H9 (cell line): Measurements from ENCODE around the gene KRTAP4-1. TPM values are rescaled to one million over a fixed set of nuclear protein-coding genes. Genes with fewer than 3 reads are reported as not detected.

ENCODE experiments used
- DNase-seq: peaks from one replicate; pipeline ENCODE4 v3.0.0-alpha.2; 2017
- H2AFZ ChIP-seq: one replicate; pipeline ENCODE4 v1.6.1; 2013; ENCODE audit warnings: mild to moderate bottlenecking, low read length, control low read depth, moderate library complexity
- H2AK5ac ChIP-seq: 2 replicates; pipeline ENCODE4 v1.6.1; 2013; ENCODE audit warnings: low read length, control low read depth, mixed read lengths; ENCODE audit not compliant: insufficient read length
- H2BK120ac ChIP-seq: one replicate; pipeline ENCODE4 v1.6.1; 2013; ENCODE audit warnings: low read depth, mild to moderate bottlenecking, low read length, control low read depth, inconsistent platforms; ENCODE audit not compliant: poor library complexity, severe bottlenecking
- H2BK12ac ChIP-seq: 2 replicates; pipeline ENCODE4 v1.6.1; 2013; ENCODE audit warnings: low read length, control low read depth, mixed read lengths, low read depth; ENCODE audit not compliant: insufficient read length
- H2BK15ac ChIP-seq: 2 replicates; pipeline ENCODE4 v1.6.1; 2013; ENCODE audit warnings: low read depth, low read length, control low read depth
- H2BK20ac ChIP-seq: one replicate; pipeline ENCODE4 v1.6.1; 2013; ENCODE audit warnings: low read depth, mild to moderate bottlenecking, low read length, control low read depth, inconsistent platforms; ENCODE audit not compliant: poor library complexity, severe bottlenecking
- H2BK5ac ChIP-seq: 2 replicates; pipeline ENCODE4 v1.6.1; 2013; ENCODE audit warnings: low read length, control low read depth, mixed read lengths; ENCODE audit not compliant: insufficient read length
- H3K14ac ChIP-seq: 2 replicates; pipeline ENCODE4 v1.6.1; 2013; ENCODE audit warnings: low read length, control low read depth; ENCODE audit not compliant: insufficient read depth
- H3K18ac ChIP-seq: 2 replicates; pipeline ENCODE4 v1.6.1; 2013; ENCODE audit warnings: low read depth, mild to moderate bottlenecking, mixed read lengths, low read length, control low read depth; ENCODE audit not compliant: insufficient read length
- H3K23ac ChIP-seq: 2 replicates; pipeline ENCODE4 v1.6.1; 2013; ENCODE audit warnings: low read length, control low read depth, mixed read lengths, low read depth; ENCODE audit not compliant: insufficient read length
- H3K23me2 ChIP-seq: 2 replicates; pipeline ENCODE4 v1.6.1; 2013; ENCODE audit warnings: low read depth, mild to moderate bottlenecking, mixed read lengths, low read length, control low read depth; ENCODE audit not compliant: insufficient read length, poor library complexity, severe bottlenecking
- H3K27ac ChIP-seq: 2 replicates; pipeline ENCODE4 v1.5.1; 2013; ENCODE audit warnings: low read length, control low read depth, mixed read lengths, low read depth; ENCODE audit not compliant: insufficient read length
- H3K27me3 ChIP-seq: 2 replicates; pipeline ENCODE4 v1.6.1; 2013; ENCODE audit warnings: low read length, control low read depth, inconsistent platforms; ENCODE audit not compliant: insufficient read depth
- H3K4ac ChIP-seq: 2 replicates; pipeline ENCODE4 v1.6.1; 2013; ENCODE audit warnings: low read depth, mild to moderate bottlenecking, control low read depth, inconsistent platforms, low read length, moderate library complexity
- H3K4me1 ChIP-seq: 2 replicates; pipeline ENCODE4 v1.6.1; 2013; ENCODE audit warnings: low read length, control low read depth, inconsistent platforms; ENCODE audit not compliant: insufficient read depth
- H3K4me2 ChIP-seq: 2 replicates; pipeline ENCODE4 v1.6.1; 2013; ENCODE audit warnings: low read length, control low read depth, mixed read lengths; ENCODE audit not compliant: insufficient read length, insufficient read depth
- H3K56ac ChIP-seq: 2 replicates; pipeline ENCODE4 v1.6.1; 2013; ENCODE audit warnings: low read depth, mild to moderate bottlenecking, mixed read lengths, low read length, control low read depth; ENCODE audit not compliant: insufficient read length
- H3K79me1 ChIP-seq: 2 replicates; pipeline ENCODE4 v1.6.1; 2013; ENCODE audit warnings: low read depth, mild to moderate bottlenecking, moderate library complexity, low read length, control low read depth, inconsistent platforms; ENCODE audit not compliant: insufficient read depth, poor library complexity, severe bottlenecking
- H3K79me2 ChIP-seq: 2 replicates; pipeline ENCODE4 v1.6.1; 2013; ENCODE audit warnings: low read length, control low read depth, inconsistent platforms; ENCODE audit not compliant: insufficient read depth
- H3K9ac ChIP-seq: 2 replicates; pipeline ENCODE4 v1.6.1; 2013; ENCODE audit warnings: low read length, control low read depth, mixed read lengths; ENCODE audit not compliant: insufficient read length; ENCODE audit errors: extremely low read depth
- H3K9me3 ChIP-seq: one replicate; pipeline ENCODE4 v1.6.1; 2013; ENCODE audit warnings: low read depth, low read length, inconsistent platforms; ENCODE audit not compliant: control insufficient read depth
- H3T11ph ChIP-seq: one replicate; pipeline ENCODE4 v1.6.1; 2013; ENCODE audit warnings: mild to moderate bottlenecking, low read length, control low read depth, inconsistent platforms
- H4K20me1 ChIP-seq: one replicate; pipeline ENCODE4 v1.6.1; 2013; ENCODE audit not compliant: control insufficient read depth, insufficient read length, insufficient read depth
- H4K5ac ChIP-seq: 2 replicates; pipeline ENCODE4 v1.6.1; 2013; ENCODE audit warnings: low read depth, mild to moderate bottlenecking, mixed read lengths, low read length, control low read depth; ENCODE audit not compliant: insufficient read length
- H4K8ac ChIP-seq: replicated peaks from 2 replicates; pipeline ENCODE4 v1.6.1; 2013; ENCODE audit warnings: low read length, control low read depth, mixed read lengths, low read depth; ENCODE audit not compliant: insufficient read length
- H4K91ac ChIP-seq: 2 replicates; pipeline ENCODE4 v1.6.1; 2013; ENCODE audit warnings: low read depth, mild to moderate bottlenecking, moderate library complexity, mixed read lengths, low read length, control low read depth; ENCODE audit not compliant: insufficient read length
- H3K27ac Mint-ChIP-seq, 3 experiments: 2 replicates in 2 of 3; 3 replicates in 1 of 3; pipeline ENCODE4 v1.8.0; 2020 to 2021; ENCODE audit warnings: mixed read lengths in 3 of 3, mild to moderate bottlenecking in 1 of 3, moderate library complexity in 1 of 3
- H3K27me3 Mint-ChIP-seq: 2 replicates; pipeline ENCODE4 v1.8.0; 2021; ENCODE audit warnings: low read depth, mild to moderate bottlenecking, moderate library complexity, mixed read lengths
- H3K36me3 Mint-ChIP-seq, 3 experiments: 2 replicates in 2 of 3; 3 replicates in 1 of 3; pipeline ENCODE4 v1.8.0; 2020 to 2021; ENCODE audit warnings: low read depth in 3 of 3, mixed read lengths in 3 of 3; ENCODE audit not compliant: insufficient read depth in 1 of 3
- H3K4me1 Mint-ChIP-seq, 2 experiments: 2 replicates each; pipeline ENCODE4 v1.8.0; 2020; ENCODE audit warnings: mixed read lengths in 2 of 2
- H3K4me3 Mint-ChIP-seq, 2 experiments: 2 replicates in 1 of 2; 3 replicates in 1 of 2; pipeline ENCODE4 v1.8.0; 2020 to 2021; ENCODE audit warnings: mild to moderate bottlenecking in 2 of 2, mixed read lengths in 2 of 2, moderate library complexity in 1 of 2
- H3K9me3 Mint-ChIP-seq, 2 experiments: 2 replicates in 1 of 2; 3 replicates in 1 of 2; pipeline ENCODE4 v1.8.0; 2020; ENCODE audit warnings: mild to moderate bottlenecking in 2 of 2, mixed read lengths in 2 of 2, moderate library complexity in 1 of 2
- CTCF ChIP-seq: fragments of 200-600 bp; sonication (generic); conservative IDR thresholded peaks from 3 replicates; pipeline ENCODE4 v1.8.0; 2021; ENCODE audit warnings: antibody characterized with exemption, mild to moderate bottlenecking
- total RNA-seq: library from RNA; stranded (reverse); gene quantifications from 2 replicates; pipeline ENCODE4 v1.2.1, GENCODE V29; 2021

KRTAP4-1 gene
- total RNA-seq, 1 experiment from 2014 or later: not detected

DNA sequence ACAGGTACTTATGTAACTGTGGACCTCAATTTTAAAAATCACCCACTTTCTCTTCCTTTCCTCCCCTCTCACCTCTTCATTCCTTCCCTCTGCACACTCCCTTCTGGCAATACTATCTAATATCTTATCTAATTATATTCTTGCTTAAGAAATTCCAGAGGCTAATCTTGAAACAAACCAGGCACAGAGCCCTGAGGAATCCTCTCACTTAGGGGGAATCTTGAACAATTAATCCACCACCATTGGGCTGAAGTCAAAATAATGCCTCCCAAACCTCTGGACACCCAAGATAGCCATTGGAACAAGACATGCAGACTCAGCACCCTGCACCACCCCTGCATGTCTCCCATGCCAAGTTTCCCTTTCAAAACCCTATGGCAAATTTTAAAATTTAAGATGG, 43.4 kb downstream of the KRTAP4-1 start:
- H2BK20ac ChIP-seq: no peak overlapping the region
- DNase-seq: no peak
- H3K18ac ChIP-seq: no peak overlapping the region
- H3K9ac ChIP-seq: no peak overlapping the region
- H4K5ac ChIP-seq: no peak overlapping the region
- no peak overlapping the region for H3K4ac ChIP-seq
- H3K27ac ChIP-seq: no peak overlapping the region
- no peak overlapping the region for H4K8ac ChIP-seq
- H2AK5ac ChIP-seq: no peak overlapping the region
- H4K91ac ChIP-seq: no peak overlapping the region
- no peak overlapping the region for H3K4me3 Mint-ChIP-seq
- H3K23me2 ChIP-seq: no peaks in the 10 kb centered on the region
- no peak overlapping the region for H3K56ac ChIP-seq
- no peak overlapping the region for H2BK5ac ChIP-seq
- H3K27me3 ChIP-seq: no peaks in the 10 kb centered on the region
- H3K9me3 Mint-ChIP-seq: peaks cover 31 to 40% of the 10 kb centered on the region in 2 experiments
- H3T11ph ChIP-seq: no peak overlapping the region
- peaks cover 7% of the 10 kb centered on the region for H3K9me3 ChIP-seq
- no peak overlapping the region for H3K14ac ChIP-seq
- H3K27me3 Mint-ChIP-seq: peaks cover 2% of the 10 kb centered on the region
- no peak overlapping the region for H3K27ac Mint-ChIP-seq
- H3K79me1 ChIP-seq: no peaks in the 10 kb centered on the region
- H2BK120ac ChIP-seq: no peak overlapping the region
- no peaks in the 10 kb centered on the region for H4K20me1 ChIP-seq
- peaks cover 14 to 39% (median 23%) of the 10 kb centered on the region in 3 experiments for H3K36me3 Mint-ChIP-seq
- no peak overlapping the region for H2BK15ac ChIP-seq
- H3K4me1 ChIP-seq: no peaks in the 10 kb centered on the region
- peaks cover 0 to under 1% of the 10 kb centered on the region in 2 experiments; a peak in 1 of 4 replicates for H3K4me1 Mint-ChIP-seq
- no peak overlapping the region for H2AFZ ChIP-seq
- H3K4me2 ChIP-seq: no peak overlapping the region
- H2BK12ac ChIP-seq: no peak overlapping the region
- no peak for TF ChIP-seq CTCF
- no peak overlapping the region for H3K23ac ChIP-seq
- no peaks in the 10 kb centered on the region for H3K79me2 ChIP-seq
